Non-pigmented ciliary epithelial cell (primary cell): ENCODE data around the gene TNFRSF19.

Experiments
- DNase-seq: peaks from one replicate; pipeline ENCODE4 v3.0.0-alpha.2; 2010; ENCODE audit warnings: low read depth

TNFRSF19 gene

DNA sequence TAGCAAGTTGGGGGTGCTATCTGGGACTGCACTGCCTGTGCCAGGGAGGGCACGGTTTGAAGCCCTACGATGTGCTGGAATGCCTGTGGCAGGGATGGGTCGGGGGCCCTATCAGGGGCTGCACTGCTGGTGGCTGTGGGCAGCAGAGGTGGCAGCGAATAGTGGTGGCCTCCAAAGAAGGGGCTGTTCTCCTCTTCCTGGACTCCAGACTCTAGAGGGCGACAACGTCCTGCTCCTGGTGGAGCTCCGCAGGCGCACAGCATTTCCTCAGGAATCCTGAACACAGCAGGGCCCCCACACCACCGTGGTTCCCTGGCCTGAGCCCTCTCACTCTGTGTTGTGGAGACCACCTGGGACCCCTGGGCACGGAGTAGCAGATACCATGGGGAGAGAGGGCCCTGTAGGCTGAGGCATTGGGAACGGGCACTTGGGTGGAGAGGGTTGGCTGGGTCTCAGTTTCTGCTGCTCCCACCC is 145.6 kb downstream of the TNFRSF19 start:
- DNase-seq, result no peak

DNA sequence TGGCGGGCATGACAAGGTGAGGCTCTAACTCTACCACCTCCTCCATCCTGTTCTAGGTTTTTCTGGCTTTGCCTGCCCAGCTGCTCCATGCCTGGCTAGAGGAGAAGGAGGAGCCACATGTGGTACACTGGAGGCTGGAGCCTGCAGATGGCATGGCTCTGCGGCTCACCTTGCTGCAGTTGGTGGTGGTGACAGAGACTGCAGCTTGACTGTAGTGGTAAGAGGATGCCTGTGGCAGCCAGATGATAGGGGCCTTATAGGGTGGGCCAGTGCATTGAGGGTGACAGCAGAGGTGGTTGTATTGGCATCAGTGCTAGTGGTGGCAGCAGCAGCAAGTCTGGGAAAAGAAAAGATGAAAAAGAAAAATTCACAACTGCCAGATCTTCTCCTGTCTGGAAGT is 146.2 kb downstream of the TNFRSF19 start:
- DNase-seq, result no peak

GRCh38 chr13:23718996-23719395 is 148.8 kb downstream of the TNFRSF19 start:
- no peak for DNase-seq

DNA sequence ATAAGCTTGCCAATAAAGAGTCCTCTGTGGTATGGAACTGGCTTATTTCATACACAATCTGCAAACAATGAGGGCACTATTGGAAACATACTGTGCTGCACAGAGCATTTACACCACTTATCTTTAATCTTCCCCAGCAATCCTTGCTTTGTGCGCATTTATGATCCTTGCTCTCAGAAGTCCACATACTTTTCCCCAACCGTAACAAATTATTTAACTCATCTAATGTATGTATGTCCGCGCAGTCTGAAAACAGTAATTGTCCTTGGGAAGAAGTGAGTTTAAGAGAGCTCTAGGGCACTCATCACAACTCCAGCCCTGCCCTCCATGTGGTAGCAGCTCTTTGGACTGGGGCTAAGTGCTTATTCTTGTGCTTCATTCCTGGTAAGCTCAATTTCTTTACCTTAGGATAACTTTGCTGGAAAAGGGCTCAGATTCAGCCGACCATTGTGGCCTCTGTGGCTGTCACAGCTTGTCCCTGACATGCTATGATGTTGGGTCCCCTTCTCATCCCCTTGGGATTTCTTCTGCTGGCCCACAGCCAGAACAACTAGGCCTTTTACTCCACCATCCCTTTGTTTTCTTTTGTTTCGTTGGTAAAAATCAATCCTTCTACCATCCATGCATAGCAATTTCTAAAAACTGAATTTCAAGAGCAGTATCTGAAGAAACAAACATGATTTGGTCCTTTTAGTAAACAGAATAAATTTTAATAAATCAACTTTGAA is 152.7 kb downstream of the TNFRSF19 start:
- no peak for DNase-seq

DNA sequence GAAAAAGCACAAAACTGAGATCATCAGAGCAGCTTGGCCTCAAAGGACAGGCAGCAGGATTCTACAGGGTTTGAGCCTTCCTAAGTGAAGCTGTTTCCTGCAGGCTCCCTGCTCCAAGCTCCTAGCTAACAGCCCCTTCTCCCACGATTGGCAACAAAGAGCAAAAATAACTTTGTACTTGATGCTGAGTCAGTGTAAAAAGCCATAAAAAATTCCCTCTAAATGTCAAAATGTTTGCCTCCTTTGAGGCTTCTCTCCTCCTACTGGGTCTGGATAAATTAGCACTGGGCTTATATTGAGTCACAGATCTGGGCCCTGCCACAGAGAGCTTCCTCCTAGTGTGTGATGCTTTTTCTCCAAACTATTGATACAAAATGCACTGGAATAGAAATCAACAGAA is 153.3 kb downstream of the TNFRSF19 start:
- no peak for DNase-seq

DNA sequence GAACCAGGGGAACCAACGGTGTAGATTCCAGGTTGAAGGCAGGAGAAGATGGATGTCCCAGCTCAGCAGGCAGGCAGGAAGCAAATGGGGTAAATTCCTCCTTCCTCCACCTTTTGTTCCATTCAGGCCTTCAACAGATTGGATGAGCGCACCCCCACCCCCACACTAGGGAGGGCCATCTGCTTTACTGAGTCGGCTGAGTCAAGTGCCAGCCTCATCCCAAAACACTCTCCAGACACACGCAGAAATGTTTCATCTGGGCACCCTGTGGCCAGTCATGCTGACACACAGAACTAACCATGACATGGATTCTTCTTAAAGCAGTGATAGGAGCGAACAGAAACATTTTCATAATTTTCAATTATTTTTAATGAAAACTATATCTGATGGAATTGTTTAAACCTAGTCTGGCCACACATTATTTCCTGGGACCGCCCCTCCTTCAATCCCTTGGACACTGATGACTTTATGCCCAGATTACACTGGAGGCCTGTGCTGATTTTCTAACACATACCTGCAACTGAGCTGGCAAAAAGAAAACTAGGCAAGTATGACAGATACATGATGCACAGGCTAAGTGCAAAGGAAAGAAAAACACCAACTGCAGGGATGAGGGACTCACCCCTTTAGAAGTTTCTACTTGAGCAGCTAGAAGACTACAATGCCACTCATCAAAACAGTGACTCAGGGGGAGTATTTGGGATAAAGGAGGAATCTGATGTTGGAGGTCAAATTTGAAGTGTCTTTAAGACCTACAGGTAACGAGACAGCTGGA is 154.2 kb downstream of the TNFRSF19 start:
- no peak for DNase-seq
